Stomach (tissue), 4 donors: ENCODE results near the gene CNN1.

Experiments used
- CTCF ChIP-seq, 7 experiments: fragments of 450-650 bp in 4 of 7; fragments of 200-600 bp in 3 of 7; sonication (generic) in 3 of 7; IDR thresholded peaks; one replicate each; pipeline ENCODE4 v1.5.1; 2016 to 2019; ENCODE audit warnings: antibody characterized with exemption in 7 of 7, control low read depth in 2 of 7, mild to moderate bottlenecking in 1 of 7
- EP300 ChIP-seq: sonication (generic); formaldehyde crosslinking; IDR thresholded peaks from one replicate; pipeline ENCODE4 v1.6.1; 2017; ENCODE audit warnings: antibody characterized with exemption
- POLR2A ChIP-seq, 4 donors: fragments of 450-650 bp; IDR thresholded peaks; one replicate each; pipeline ENCODE4 v1.6.1; 2016; ENCODE audit warnings: antibody characterized with exemption in 4 of 4, control low read depth in 2 of 4, mild to moderate bottlenecking in 1 of 4, moderate library complexity in 1 of 4
- POLR2AphosphoS5 ChIP-seq, 3 donors: sonication (generic); formaldehyde crosslinking; IDR thresholded peaks; one replicate each; pipeline ENCODE4 v1.6.1; 2016; ENCODE audit warnings: antibody characterized with exemption in 3 of 3

GRCh38 chr19:11598746-11599145 lies 60.1 kb downstream of the CNN1 start:
- TF ChIP-seq CTCF (IDR thresholded peaks at IDR 0.05): no peak
- TF ChIP-seq POLR2A (IDR thresholded peaks at IDR 0.05): no peak
- TF ChIP-seq EP300: no peak
- no peak for TF ChIP-seq POLR2AphosphoS5 (IDR thresholded peaks at IDR 0.05)
